ENCODE data around the gene NRROS.

Gene NRROS

GRCh38 chr3:196632046-196632751 lies 7.3 kb upstream of the NRROS start:
- TF ChIP-seq POLR2AphosphoS5 (IDR thresholded peaks at IDR 0.05; ENCODE audit: low read depth) = peak; percentile 94
- peak; percentile 31 for TF ChIP-seq GABPA (IDR thresholded peaks at IDR 0.05; ENCODE audit: low read depth)
- no peak for TF ChIP-seq CTCF (IDR thresholded peaks at IDR 0.05; ENCODE audit: insufficient read depth, low read length)
- TF ChIP-seq REST (IDR thresholded peaks at IDR 0.05; ENCODE audit: insufficient replicate concordance, low read depth) = no peak
- TF ChIP-seq SPI1 (IDR thresholded peaks at IDR 0.05; ENCODE audit: borderline replicate concordance, low read depth) = peak; percentile 0; the same call in 1 of the 2 replicates
- H3K27me3 ChIP-seq (ENCODE audit: insufficient read depth, poor library complexity, severe bottlenecking) = no peaks in the 10 kb centered on the region
- peak; percentile 96 to 100 for DNase-seq (ENCODE audit: low read depth in 1 of 2, low spot score in 1 of 2)
- H3K4me3 ChIP-seq (replicated peaks; ENCODE audit: insufficient read depth, low read length) = peak overlapping the region; percentile 41
- H3K27ac ChIP-seq (replicated peaks) = peak overlapping the region; percentile 99

- peak overlapping the region; percentile 99 for H3K27ac ChIP-seq (replicated peaks)
- TF ChIP-seq GABPA (IDR thresholded peaks at IDR 0.05; ENCODE audit: low read depth) (no peak), POLR2AphosphoS5 (IDR thresholded peaks at IDR 0.05; ENCODE audit: low read depth) (peak; percentile 91; the same call in 1 of the 2 replicates), REST (IDR thresholded peaks at IDR 0.05; ENCODE audit: insufficient replicate concordance, low read depth) (peak; percentile 25), CTCF (IDR thresholded peaks at IDR 0.05; ENCODE audit: insufficient read depth, low read length) (no peak), SPI1 (IDR thresholded peaks at IDR 0.05; ENCODE audit: borderline replicate concordance, low read depth) (peak; percentile 5; the same call in 1 of the 2 replicates)
- peak overlapping the region; percentile 41 for H3K4me3 ChIP-seq (replicated peaks; ENCODE audit: insufficient read depth, low read length)
- peak in 1 of 2 experiments; percentile 36 for DNase-seq (ENCODE audit: low read depth in 1 of 2, low spot score in 1 of 2)
- H3K27me3 ChIP-seq (ENCODE audit: insufficient read depth, poor library complexity, severe bottlenecking) = no peaks in the 10 kb centered on the region
Observed at GRCh38 chr3:196633555-196634151, 5.8 kb upstream of the NRROS start.

- no peak for TF ChIP-seq CTCF (IDR thresholded peaks at IDR 0.05; ENCODE audit: insufficient read depth, low read length)
- TF ChIP-seq GABPA (IDR thresholded peaks at IDR 0.05; ENCODE audit: low read depth) = no peak
- TF ChIP-seq POLR2AphosphoS5 (IDR thresholded peaks at IDR 0.05; ENCODE audit: low read depth) = no peak
- TF ChIP-seq SPI1 (IDR thresholded peaks at IDR 0.05; ENCODE audit: borderline replicate concordance, low read depth) = no peak
- TF ChIP-seq REST (IDR thresholded peaks at IDR 0.05; ENCODE audit: insufficient replicate concordance, low read depth) = no peak
- DNase-seq (ENCODE audit: low read depth in 1 of 2, low spot score in 1 of 2) = no peak
- Histone ChIP-seq H3K27me3 (ENCODE audit: insufficient read depth, poor library complexity, severe bottlenecking) (no peaks in the 10 kb centered on the region), H3K27ac (replicated peaks) (peak overlapping the region; percentile 99), H3K4me3 (replicated peaks; ENCODE audit: insufficient read depth, low read length) (peak overlapping the region; percentile 41)
Observed at GRCh38 chr3:196634224-196634623, 5.3 kb upstream of the NRROS start.

Data from HL-60 (cell line).